Astrocyte of the hippocampus (primary cell): Measurements from ENCODE around the gene NDEL1.

Experiments
- DNase-seq: peaks from one replicate; pipeline ENCODE4 v3.0.0; 2011; ENCODE audit warnings: low read depth, low spot score

Gene NDEL1

DNA sequence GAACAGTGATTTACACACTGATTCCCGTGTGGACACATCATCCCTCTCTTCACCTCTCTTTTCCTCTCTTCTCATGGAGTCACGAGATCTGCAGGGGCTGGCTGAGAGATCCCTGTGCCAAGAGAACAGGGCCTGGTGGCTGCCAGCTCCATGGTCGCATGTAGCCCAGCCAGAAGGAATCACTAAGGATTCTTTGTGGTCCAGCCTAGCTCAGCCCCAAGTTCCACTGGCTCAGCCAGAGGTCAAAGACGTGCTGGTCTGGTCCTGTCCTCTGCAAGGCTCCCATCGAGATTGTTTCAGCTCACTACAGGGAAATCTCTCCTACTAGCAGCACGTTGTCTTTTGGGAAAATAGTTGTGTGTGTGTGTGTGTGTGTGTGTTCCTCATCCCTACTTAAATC, 66.4 kb downstream of the NDEL1 start:
- DNase-seq = no peak

DNA sequence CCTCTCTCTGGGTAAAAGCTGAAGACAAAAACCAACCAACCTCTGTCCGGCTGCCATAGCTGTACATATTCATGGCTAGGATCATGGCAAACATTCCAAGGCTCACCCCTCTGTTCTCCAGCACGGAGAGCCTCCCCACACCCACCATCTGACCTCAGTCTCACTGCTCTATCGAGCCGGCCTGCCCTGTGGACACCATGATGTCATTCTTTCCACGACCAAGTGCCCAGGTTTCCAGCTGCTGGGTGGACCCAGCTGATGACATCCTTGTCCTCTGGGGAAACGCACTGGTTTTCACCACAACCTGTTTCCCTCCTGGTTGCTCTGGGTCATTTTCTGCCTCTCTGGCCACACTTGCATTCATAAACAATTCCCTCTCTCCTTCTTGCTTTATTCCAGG, 67.7 kb downstream of the NDEL1 start:
- no peak for DNase-seq

DNA sequence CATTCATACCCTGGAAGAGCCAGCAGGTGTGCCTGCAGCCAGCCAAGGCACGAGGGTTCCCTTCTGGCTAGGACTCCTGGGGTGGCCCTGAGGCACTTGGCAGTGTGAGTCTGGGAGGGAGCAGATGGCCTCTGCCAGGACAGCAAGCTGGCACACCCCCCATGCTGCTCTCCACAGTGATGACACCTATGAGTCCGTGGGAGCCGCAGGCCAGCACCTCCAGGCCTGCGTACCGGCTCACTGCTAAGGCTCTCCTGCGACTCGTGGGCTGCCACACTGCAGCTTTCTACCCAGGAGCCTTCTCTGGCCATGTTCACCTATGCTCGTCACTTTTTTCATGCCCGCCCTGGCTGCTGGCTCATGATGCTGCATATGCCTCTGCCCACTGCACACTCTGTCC, 68.1 kb downstream of the NDEL1 start:
- no peak for DNase-seq

DNA sequence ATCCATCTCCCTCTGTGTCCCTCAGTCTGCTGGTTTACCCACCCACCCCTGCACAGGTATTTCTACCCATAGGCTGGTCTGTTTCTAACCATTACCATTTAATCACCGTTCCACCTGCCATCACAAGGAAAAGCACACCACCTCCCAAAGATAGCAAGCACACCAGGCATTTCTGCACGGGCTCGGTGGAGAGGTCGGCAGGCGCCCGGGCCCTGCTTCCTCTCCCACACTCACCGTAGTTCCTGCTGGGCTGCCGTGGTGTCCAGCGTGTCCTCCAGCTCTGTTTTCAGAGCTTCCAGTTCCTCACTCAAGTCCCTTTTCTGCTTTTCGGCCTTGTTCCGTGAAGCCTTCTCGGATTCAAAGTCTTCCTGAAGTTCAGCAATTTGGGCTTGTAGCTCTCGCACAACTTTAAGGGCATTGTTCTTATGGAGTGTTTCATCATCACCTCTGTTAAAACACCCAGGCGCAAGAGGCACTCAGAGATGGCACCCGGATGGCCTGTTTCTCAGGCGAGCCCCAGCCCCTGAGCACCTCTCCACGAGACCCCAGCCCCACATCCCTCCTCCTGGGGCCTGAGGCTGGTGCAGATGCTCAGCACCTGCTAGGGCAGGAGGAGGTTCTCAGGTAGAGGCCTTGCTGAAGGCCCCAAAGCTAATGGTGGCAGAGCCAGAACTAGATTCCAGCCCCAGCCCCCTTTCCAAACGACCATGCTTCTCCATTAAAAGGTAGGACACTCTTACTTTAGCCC, 69.0 kb downstream of the NDEL1 start:
- no peak for DNase-seq

DNA sequence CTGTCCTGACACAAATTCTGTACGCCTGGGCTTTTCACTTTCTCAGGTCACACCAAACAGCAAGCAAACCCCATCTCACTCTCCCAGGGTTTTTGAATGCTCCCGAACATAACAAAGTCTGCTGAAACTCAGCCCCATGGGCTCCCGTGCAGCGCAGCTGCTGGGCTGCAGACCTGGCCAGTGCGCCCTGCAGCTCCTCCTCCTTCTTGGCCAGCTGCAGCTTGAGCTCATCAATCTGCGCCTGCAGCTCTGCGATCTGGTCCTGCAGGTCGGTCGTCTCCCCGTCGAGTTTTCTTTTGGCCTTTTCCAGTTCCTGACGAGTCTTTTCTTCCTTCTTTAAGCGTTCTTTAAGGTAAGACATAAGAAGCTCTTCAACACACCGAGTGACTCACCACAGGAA, 70.5 kb downstream of the NDEL1 start:
- DNase-seq = no peak

DNA sequence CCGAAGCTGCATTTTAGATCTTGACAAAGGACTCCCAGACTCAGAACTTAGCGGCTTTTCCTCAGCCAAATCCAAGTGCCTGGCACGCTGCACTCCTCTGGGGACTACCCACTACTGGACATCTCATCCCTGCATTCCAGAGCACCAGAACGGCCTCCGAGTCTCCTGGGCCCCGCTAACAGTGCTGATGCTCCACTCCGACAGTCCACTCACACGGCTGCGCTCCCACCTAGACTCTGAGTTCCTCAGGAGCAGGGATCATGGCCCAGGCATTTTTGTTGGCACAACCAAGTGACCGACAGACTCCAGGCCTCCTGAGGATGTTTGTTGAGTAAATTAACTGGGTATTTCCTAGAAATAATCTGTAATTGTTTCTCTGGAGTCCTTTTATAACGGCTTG, 79.1 kb downstream of the NDEL1 start:
- DNase-seq = no peak
